ENCODE measurements around the gene PRPF19.
A peak's percentile ranks its signal among the peaks of the same experiment; 100 is the strongest.

PRPF19 gene

GRCh38 chr11:60847281-60847680 lies 59.1 kb downstream of the PRPF19 start:
- Histone ChIP-seq H3K9me3 (ENCODE audit: control insufficient read depth, low read length) (no peaks in the 10 kb centered on the region), H3K36me3 (ENCODE audit: control insufficient read depth, insufficient read depth, low read length) (peaks cover 11% of the 10 kb centered on the region), H3K27me3 (ENCODE audit: control insufficient read depth, insufficient read depth, low read length) (no peaks in the 10 kb centered on the region), H3K9ac (ENCODE audit: low read length) (no peak overlapping the region), H3K4me1 (ENCODE audit: control insufficient read depth, insufficient read depth, low read length) (peaks cover 35% of the 10 kb centered on the region), H3K4me3 (ENCODE audit: low read length) (no peak overlapping the region)

GRCh38 chr11:60845338-60845737 lies 61.0 kb downstream of the PRPF19 start:
- Histone ChIP-seq H3K4me1 (ENCODE audit: control insufficient read depth, insufficient read depth, low read length) (peaks cover 32% of the 10 kb centered on the region), H3K9me3 (ENCODE audit: control insufficient read depth, low read length) (no peaks in the 10 kb centered on the region), H3K36me3 (ENCODE audit: control insufficient read depth, insufficient read depth, low read length) (peaks cover 7% of the 10 kb centered on the region), H3K4me3 (ENCODE audit: low read length) (no peak overlapping the region), H3K9ac (ENCODE audit: low read length) (no peak overlapping the region), H3K27me3 (ENCODE audit: control insufficient read depth, insufficient read depth, low read length) (no peaks in the 10 kb centered on the region)

GRCh38 chr11:60844870-60845221 lies 61.5 kb downstream of the PRPF19 start:
- Histone ChIP-seq H3K4me3 (ENCODE audit: low read length) (no peak overlapping the region), H3K9ac (ENCODE audit: low read length) (no peak overlapping the region), H3K9me3 (ENCODE audit: control insufficient read depth, low read length) (no peaks in the 10 kb centered on the region), H3K36me3 (ENCODE audit: control insufficient read depth, insufficient read depth, low read length) (peaks cover 6% of the 10 kb centered on the region), H3K27me3 (ENCODE audit: control insufficient read depth, insufficient read depth, low read length) (no peaks in the 10 kb centered on the region), H3K4me1 (ENCODE audit: control insufficient read depth, insufficient read depth, low read length) (peaks cover 32% of the 10 kb centered on the region)

DNA sequence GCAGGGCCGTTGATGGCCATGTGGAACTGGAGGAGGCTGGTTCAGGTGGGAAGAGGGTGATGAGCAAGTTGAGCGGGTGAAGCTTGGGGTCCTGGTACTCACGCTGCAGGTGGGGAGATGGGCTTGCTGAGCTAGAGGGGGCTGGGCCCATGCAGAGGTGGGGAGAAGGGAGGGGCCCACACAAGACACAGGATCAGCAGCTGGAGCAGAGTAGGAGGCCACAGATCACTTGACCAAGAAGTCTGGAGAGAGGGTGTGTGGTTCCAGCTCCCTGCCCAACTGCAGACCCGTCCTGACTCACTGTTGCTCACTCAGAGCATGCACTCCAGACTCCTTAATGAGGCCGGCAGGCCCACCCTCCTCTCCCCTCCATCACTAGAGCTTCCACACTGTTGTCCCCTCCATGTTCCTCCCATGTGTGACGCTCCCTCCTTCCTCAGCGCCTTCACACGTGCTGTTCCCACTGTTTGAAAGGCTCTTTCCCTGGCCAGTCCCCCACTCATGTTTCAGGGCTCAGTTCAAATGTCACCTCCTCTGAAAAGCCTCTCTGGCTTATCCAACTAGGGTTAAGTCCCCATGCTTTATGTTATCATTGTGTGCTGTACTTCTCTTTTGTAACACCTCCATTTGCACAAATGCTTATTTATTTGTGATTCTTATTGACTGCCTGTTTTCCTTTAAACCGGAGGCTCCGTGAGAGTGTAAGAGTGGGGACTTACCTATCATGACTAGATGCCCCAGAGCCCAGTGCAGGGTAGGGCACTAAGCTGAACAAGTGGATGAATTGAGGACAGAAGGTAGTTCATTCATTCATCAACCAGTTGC lies 62.1 kb downstream of the PRPF19 start:
- Histone ChIP-seq H3K27me3 (ENCODE audit: control insufficient read depth, insufficient read depth, low read length) (no peaks in the 10 kb centered on the region), H3K36me3 (ENCODE audit: control insufficient read depth, insufficient read depth, low read length) (peaks cover 3% of the 10 kb centered on the region), H3K4me3 (ENCODE audit: low read length) (no peak overlapping the region), H3K9me3 (ENCODE audit: control insufficient read depth, low read length) (no peaks in the 10 kb centered on the region), H3K9ac (ENCODE audit: low read length) (peak overlapping the region; percentile 80), H3K4me1 (ENCODE audit: control insufficient read depth, insufficient read depth, low read length) (peaks cover 32% of the 10 kb centered on the region)

- Histone ChIP-seq H3K9me3 (ENCODE audit: control insufficient read depth, low read length) (no peaks in the 10 kb centered on the region), H3K4me3 (ENCODE audit: low read length) (peak overlapping the region; percentile 81), H3K36me3 (ENCODE audit: control insufficient read depth, insufficient read depth, low read length) (no peaks in the 10 kb centered on the region), H3K27me3 (ENCODE audit: control insufficient read depth, insufficient read depth, low read length) (no peaks in the 10 kb centered on the region), H3K4me1 (ENCODE audit: control insufficient read depth, insufficient read depth, low read length) (peaks cover 32% of the 10 kb centered on the region), H3K9ac (ENCODE audit: low read length) (peak overlapping the region; percentile 80)
These were observed 63.5 kb downstream of the PRPF19 start for GRCh38 chr11:60842668-60843600.

DNA sequence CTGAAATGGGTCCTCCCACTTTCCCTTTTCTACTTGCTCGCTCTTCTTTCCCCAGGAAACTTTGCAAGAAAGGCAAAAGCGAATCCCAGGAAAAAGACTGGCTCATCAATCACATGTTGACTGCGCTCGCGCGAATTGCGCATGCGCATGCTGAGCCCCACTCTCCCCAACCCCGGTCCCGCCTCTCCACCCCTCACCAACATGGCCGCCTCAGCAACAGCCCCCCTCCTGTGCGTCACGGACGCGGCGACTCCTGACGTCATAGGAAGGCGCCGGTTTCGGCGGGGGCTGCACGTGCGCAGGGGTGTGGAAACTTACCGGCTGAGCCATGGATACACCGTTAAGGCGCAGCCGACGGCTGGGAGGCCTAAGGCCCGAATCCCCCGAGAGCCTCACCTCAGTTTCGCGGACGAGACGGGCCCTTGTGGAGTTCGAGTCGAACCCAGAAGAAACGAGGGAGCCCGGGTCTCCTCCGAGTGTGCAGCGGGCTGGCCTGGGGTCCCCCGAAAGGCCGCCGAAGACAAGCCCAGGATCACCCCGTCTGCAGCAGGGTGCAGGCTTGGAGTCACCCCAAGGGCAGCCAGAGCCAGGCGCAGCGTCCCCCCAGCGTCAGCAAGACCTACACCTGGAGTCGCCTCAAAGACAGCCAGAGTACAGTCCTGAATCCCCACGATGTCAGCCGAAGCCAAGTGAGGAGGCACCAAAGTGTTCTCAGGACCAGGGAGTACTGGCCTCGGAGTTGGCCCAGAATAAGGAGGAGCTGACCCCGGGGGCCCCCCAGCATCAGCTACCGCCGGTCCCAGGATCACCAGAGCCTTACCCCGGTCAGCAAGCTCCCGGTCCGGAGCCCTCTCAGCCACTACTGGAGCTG lies 64.4 kb downstream of the PRPF19 start, which contains the start of gene CCDC86:
CCDC86 (plus strand) TSS at position 317 of the 871 bp plus-strand sequence; CDS start at position 329, 12 bp downstream.
- H3K36me3 ChIP-seq (ENCODE audit: control insufficient read depth, insufficient read depth, low read length), result no peaks in the 10 kb centered on the region
- no peaks in the 10 kb centered on the region for H3K9me3 ChIP-seq (ENCODE audit: control insufficient read depth, low read length)
- peak within 1 kb of the TSS; percentile 80 for H3K9ac ChIP-seq (ENCODE audit: low read length)
- H3K27me3 ChIP-seq (ENCODE audit: control insufficient read depth, insufficient read depth, low read length), result no peaks in the 10 kb centered on the region
- peaks cover 32% of the 10 kb centered on the region for H3K4me1 ChIP-seq (ENCODE audit: control insufficient read depth, insufficient read depth, low read length)
- H3K4me3 ChIP-seq (ENCODE audit: low read length), result peak within 1 kb of the TSS; percentile 81

Measured in mucosa of stomach (tissue), 1 donor.